ENCODE data around the gene SOX6.

SOX6 gene

DNA sequence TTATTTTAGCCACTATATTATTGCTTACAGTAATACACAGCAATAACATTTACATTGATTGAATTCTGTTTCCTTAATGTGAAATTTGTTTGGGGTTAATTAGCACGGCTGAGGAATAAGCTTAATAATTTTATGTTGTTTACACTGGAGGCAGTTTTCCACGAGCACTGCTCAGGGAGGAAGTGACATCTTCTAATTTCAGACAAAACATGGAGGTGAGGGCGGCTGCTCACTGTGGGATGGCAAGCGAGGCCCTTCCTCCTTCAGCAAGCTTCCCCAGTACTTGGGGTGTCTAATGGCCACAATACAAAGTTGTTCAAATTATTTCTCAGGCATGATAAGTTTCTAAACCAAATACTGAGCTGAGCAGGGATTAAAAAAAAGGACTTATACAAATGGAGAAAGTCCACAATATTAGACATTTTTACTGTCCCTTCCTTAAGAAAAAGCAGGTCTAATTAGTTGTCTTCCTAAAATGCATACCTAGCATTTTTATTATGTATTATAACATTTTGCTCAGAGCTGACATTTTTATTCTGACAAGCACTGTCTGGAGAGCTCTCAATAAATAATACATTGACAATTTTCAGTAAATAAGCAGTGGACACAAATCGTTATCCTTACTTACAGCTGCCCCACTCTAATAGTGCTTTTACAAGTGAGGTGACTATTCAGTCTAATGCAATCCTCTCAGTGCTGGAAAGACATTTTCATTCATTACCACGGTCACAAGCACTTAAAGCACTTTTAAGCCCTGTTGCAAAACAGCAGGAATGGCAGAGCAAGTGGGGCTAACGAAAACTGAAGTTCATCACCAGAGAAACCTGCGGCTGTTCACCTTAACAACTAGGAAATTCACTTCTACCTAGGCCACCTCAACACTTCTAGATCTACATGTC lies 56.2 kb downstream of the SOX6 start:
- no peak for DNase-seq (ENCODE audit: low read depth in 2 of 2)
- H3K4me3 ChIP-seq (replicated peaks in 1 of 2; ENCODE audit: low read depth in 2 of 2, low read length in 2 of 2): no peak overlapping the region
- TF ChIP-seq, protein P1, sequence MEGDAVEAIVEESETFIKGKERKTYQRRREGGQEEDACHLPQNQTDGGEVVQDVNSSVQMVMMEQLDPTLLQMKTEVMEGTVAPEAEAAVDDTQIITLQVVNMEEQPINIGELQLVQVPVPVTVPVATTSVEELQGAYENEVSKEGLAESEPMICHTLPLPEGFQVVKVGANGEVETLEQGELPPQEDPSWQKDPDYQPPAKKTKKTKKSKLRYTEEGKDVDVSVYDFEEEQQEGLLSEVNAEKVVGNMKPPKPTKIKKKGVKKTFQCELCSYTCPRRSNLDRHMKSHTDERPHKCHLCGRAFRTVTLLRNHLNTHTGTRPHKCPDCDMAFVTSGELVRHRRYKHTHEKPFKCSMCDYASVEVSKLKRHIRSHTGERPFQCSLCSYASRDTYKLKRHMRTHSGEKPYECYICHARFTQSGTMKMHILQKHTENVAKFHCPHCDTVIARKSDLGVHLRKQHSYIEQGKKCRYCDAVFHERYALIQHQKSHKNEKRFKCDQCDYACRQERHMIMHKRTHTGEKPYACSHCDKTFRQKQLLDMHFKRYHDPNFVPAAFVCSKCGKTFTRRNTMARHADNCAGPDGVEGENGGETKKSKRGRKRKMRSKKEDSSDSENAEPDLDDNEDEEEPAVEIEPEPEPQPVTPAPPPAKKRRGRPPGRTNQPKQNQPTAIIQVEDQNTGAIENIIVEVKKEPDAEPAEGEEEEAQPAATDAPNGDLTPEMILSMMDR (IDR thresholded peaks at IDR 0.05; ENCODE audit: low read depth, low read length): no peak

DNA sequence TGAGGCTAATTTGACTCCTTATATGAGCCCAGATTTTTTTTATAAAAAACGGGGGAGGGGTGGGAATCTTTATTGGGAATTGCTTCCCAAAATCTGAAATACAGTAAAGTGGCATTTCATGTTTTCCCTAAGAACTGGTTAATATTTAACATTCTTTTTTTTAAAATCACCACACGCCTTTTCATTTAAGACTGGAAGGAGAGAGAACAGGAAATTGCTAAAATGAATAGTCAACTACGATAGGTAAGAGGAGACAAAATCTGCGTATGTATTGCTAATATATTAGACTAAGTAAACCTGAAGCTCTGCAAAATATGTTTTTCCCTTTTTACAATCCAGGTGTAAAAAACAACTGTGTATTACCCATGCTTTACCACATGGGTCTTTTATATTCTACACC lies 57.0 kb downstream of the SOX6 start:
- TF ChIP-seq, protein P1 (IDR thresholded peaks at IDR 0.05; ENCODE audit: low read depth, low read length): no peak
- no peak overlapping the region for H3K4me3 ChIP-seq (replicated peaks in 1 of 2; ENCODE audit: low read depth in 2 of 2, low read length in 2 of 2)
- DNase-seq (ENCODE audit: low read depth in 2 of 2): no peak

DNA sequence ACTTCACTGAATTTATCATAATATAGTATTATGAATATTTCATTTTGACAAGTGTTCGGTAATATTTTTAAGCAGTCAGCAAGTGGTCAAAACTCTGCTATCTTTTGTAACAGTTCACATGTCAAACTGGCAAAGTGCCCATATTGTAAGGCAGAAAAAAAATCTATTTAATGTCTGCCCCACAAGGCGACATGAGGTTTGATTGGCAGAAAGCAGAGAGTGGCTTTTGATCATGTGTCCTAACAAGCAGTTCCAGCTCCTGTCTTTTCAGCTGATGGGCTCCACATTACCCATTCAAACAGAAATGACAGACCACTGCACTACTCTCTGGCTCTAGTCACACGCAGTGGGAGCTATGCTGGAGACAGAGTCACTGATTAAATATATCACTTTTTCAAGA lies 59.0 kb downstream of the SOX6 start:
- TF ChIP-seq, protein P1 (IDR thresholded peaks at IDR 0.05; ENCODE audit: low read depth, low read length): no peak
- H3K4me3 ChIP-seq (replicated peaks in 1 of 2; ENCODE audit: low read depth in 2 of 2, low read length in 2 of 2): no peak overlapping the region
- DNase-seq (ENCODE audit: low read depth in 2 of 2): peak in 1 of 2 donors; percentile 3

DNA sequence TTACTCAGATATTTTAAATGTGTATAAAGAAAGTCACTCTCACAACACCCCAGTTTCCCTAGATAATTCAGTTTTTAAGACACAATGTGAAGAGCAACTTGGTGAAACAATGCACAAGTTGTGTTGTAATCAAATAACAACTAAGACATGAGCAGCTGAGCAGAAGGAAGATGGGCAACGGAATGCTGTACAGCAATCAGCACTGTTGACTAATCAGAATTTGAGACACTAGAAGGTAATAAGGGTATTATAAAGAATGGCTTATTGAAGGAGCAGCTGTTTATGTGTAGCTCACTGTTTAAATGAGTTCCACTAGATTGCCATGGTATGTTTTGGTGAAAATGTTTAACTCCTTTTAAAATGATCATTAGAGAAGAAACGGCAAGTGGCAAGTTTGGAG lies 60.1 kb downstream of the SOX6 start:
- H3K4me3 ChIP-seq (replicated peaks in 1 of 2; ENCODE audit: low read depth in 2 of 2, low read length in 2 of 2): no peak overlapping the region
- TF ChIP-seq, protein P1 (IDR thresholded peaks at IDR 0.05; ENCODE audit: low read depth, low read length): no peak
- DNase-seq (ENCODE audit: low read depth in 2 of 2): no peak

DNA sequence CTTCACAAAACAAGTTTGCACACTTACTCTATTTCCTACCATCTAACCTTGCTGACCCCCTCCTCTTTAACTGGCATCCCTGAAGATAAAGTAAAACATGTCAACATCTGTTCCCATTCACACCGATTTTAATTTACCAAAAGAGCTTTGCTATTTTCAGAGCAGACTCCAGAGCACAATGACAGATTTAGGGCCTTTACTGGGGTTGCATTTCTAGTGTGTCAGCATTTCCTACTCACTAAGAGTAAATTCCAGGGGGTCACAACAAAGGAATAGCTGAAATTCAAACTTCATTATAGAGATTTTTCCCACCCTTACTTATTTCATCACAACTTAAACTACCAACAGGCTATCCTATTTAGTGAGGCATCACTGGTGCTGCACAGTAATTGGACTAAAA lies 60.8 kb downstream of the SOX6 start:
- DNase-seq (ENCODE audit: low read depth in 2 of 2): no peak

DNA sequence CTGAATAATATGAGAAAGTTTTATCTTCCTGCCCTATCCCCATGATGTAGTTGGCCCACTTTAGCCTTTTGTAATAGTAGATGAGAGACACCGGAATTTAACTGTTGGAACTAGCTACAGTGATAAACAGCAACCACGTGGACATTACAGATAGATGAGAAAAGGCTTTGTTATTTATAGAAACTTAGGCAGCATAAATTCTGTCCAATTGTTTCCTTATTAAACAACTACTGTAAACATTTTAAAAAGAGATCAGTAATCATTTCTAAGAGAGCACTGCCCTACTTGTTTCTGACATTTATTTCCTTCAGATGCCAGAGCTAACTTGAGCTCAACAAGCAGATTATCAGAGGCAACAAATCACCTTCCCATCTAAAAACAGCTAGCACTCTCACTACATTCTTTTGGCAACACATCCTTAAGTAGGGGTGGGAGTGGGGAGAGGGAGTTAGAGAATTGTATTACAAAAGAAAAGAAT lies 63.1 kb downstream of the SOX6 start:
- DNase-seq (ENCODE audit: low read depth in 2 of 2): peak in 1 of 2 donors; percentile 17
- TF ChIP-seq, protein P1 (IDR thresholded peaks at IDR 0.05; ENCODE audit: low read depth, low read length): no peak
- no peak overlapping the region for H3K4me3 ChIP-seq (replicated peaks in 1 of 2; ENCODE audit: low read depth in 2 of 2, low read length in 2 of 2)

More for the DNA sequence above, 60.8 kb downstream of the SOX6 start:
- TF ChIP-seq, protein P1 (IDR thresholded peaks at IDR 0.05; ENCODE audit: low read depth, low read length): no peak
- no peak overlapping the region for H3K4me3 ChIP-seq (replicated peaks in 1 of 2; ENCODE audit: low read depth in 2 of 2, low read length in 2 of 2)

All from cardiac fibroblast (primary cell).